K562 (cell line): ENCODE results near the gene GET3. TPM values are rescaled to one million over a fixed set of nuclear protein-coding genes. Genes with fewer than 3 reads are reported as not detected.
A peak's percentile ranks its signal among the peaks of the same experiment; 100 is the strongest.

ENCODE experiments used
- ATF3 ChIP-seq, 2 experiments: fragments of 450-650 bp in 1 of 2; sonication (generic) in 1 of 2; formaldehyde crosslinking in 1 of 2; IDR thresholded peaks in 1 of 2; conservative IDR thresholded peaks in 1 of 2; 2 replicates each; pipeline versions ENCODE4 v1.6.1 to v1.8.1; 2016 to 2023; ENCODE audit warnings: mild to moderate bottlenecking in 2 of 2, moderate library complexity in 2 of 2, inconsistent platforms in 1 of 2, missing genetic modification reagents in 1 of 2
- EP400 ChIP-seq: fragments of 450-650 bp; IDR thresholded peaks from 2 replicates; pipeline ENCODE4 v1.6.1; 2017; ENCODE audit warnings: antibody characterized with exemption, mild to moderate bottlenecking, moderate library complexity
- IFI16 ChIP-seq: fragments of 250-450 bp; sonication (Bioruptor Pico); IDR thresholded peaks from 2 replicates; pipeline ENCODE4 v2.1.2; 2022; ENCODE audit warnings: mild to moderate bottlenecking, inconsistent platforms
- NR3C1 ChIP-seq: sonication (generic); formaldehyde crosslinking; IDR thresholded peaks from 2 replicates; pipeline ENCODE4 v1.8.1; 2022; ENCODE audit warnings: missing genetic modification reagents
- PCBP1 ChIP-seq: fragments of 200-400 bp; formaldehyde crosslinking; IDR thresholded peaks from 2 replicates; pipeline ENCODE4 v1.6.1; 2018; ENCODE audit warnings: mild to moderate bottlenecking, low read depth, low read length; ENCODE audit not compliant: poor library complexity, severe bottlenecking
- SMARCE1 ChIP-seq: fragments of 450-650 bp; IDR thresholded peaks from 2 replicates; pipeline ENCODE4 v1.7.1; 2016; ENCODE audit warnings: mild to moderate bottlenecking
- TAF7 ChIP-seq: fragments of 450-650 bp; IDR thresholded peaks from 2 replicates; pipeline ENCODE4 v1.6.1; 2016; ENCODE audit warnings: missing genetic modification characterization, missing compliant biosample characterization
- ZC3H8 ChIP-seq: fragments of 450-650 bp; IDR thresholded peaks from 2 replicates; pipeline ENCODE4 v1.6.1; 2017
- ZFP30 ChIP-seq: fragments of 250-450 bp; sonication (Bioruptor Pico); IDR thresholded peaks from 2 replicates; pipeline ENCODE4 v1.8.0; 2022; ENCODE audit warnings: moderate library complexity, mild to moderate bottlenecking, inconsistent platforms, borderline replicate concordance
- polyA plus RNA-seq, 8 experiments: library from polyadenylated mRNA; depleted of rRNA in 4 of 8; stranded (reverse) in 5 of 8; unstranded in 3 of 8; fragments of >200 nt; fragmentation: Nextera tagmentation in 2 of 8; fragmentation: Illumina TruSeq in 1 of 8; extraction: Ambion mirVana in 2 of 8; extraction: Trizol in 1 of 8; gene quantifications; 2 replicates each; pipeline versions ENCODE4 v1.2.1 to v1.2.3, GENCODE V29; 2011 to 2014; ENCODE audit warnings: inconsistent platforms in 1 of 8, missing spikeins in 1 of 8
- total RNA-seq, 7 experiments: library from RNA; depleted of rRNA in 6 of 7; stranded (reverse); fragments of >200 nt in 6 of 7; fragmentation: Illumina TruSeq in 2 of 7; extraction: Trizol in 2 of 7; gene quantifications; 2 replicates each; pipeline versions ENCODE4 v1.2.1 to v1.2.3, GENCODE V29; 2011 to 2021; ENCODE audit warnings: low replicate concordance in 1 of 7
- TF ChIP-seq, protein P1 (sequence below): fragments of 450-650 bp; IDR thresholded peaks from 2 replicates; pipeline ENCODE4 v1.6.1; 2016; ENCODE audit warnings: antibody characterized with exemption
- TF ChIP-seq, protein P2 (sequence below): fragments of 450-650 bp; formaldehyde crosslinking; IDR thresholded peaks from 2 replicates; pipeline ENCODE4 v1.4.0; 2020; ENCODE audit warnings: mild to moderate bottlenecking, moderate library complexity
- TF ChIP-seq, protein P3 (sequence below): fragments of 250-450 bp; sonication (Bioruptor Pico); IDR thresholded peaks from 2 replicates; pipeline ENCODE4 v1.4.0; 2020
- TF ChIP-seq, protein P4 (sequence below): fragments of 250-450 bp; sonication (Bioruptor Pico); IDR thresholded peaks from 2 replicates; pipeline ENCODE4 v1.5.1; 2021; ENCODE audit warnings: mild to moderate bottlenecking

GET3 gene
- total and polyA plus RNA-seq, 9 of the 15 experiments (the other 6 are each of a cell fraction or from before 2014, with no cell fraction given), result 8.3 to 83.5 (median 51.8) TPM

GRCh38 chr19:12733369-12734214 lies 3.7 kb upstream of the GET3 start (continued):
- TF ChIP-seq, protein P1, sequence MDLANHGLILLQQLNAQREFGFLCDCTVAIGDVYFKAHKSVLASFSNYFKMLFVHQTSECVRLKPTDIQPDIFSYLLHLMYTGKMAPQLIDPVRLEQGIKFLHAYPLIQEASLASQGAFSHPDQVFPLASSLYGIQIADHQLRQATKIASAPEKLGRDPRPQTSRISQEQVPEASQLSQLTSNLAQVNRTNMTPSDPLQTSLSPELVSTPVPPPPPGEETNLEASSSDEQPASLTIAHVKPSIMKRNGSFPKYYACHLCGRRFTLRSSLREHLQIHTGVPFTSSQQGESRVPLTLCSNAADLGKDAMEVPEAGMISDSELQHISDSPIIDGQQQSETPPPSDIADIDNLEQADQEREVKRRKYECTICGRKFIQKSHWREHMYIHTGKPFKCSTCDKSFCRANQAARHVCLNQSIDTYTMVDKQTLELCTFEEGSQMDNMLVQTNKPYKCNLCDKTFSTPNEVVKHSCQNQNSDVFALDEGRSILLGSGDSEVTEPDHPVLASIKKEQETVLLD, result no peak
- TF ChIP-seq TAF7 (tag) (no peak), ATF3 (IDR thresholded peaks at IDR 0.05) (no peak), ATF3 (CRISPR knock-in tag; conservative IDR thresholded peaks at IDR 0.05) (no peak), NR3C1 (CRISPR knock-in tag) (no peak), ZFP30 (CRISPR knock-in tag) (no peak), IFI16 (CRISPR knock-in tag) (no peak), PCBP1 (no peak), ZC3H8 (no peak), EP400 (peak; percentile 45), SMARCE1 (no peak)
- TF ChIP-seq, protein P2, sequence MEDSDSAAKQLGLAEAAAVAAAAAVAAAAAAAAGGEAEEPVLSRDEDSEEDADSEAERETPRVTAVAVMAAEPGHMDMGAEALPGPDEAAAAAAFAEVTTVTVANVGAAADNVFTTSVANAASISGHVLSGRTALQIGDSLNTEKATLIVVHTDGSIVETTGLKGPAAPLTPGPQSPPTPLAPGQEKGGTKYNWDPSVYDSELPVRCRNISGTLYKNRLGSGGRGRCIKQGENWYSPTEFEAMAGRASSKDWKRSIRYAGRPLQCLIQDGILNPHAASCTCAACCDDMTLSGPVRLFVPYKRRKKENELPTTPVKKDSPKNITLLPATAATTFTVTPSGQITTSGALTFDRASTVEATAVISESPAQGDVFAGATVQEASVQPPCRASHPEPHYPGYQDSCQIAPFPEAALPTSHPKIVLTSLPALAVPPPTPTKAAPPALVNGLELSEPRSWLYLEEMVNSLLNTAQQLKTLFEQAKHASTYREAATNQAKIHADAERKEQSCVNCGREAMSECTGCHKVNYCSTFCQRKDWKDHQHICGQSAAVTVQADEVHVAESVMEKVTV, result no peak
- TF ChIP-seq, protein P3, sequence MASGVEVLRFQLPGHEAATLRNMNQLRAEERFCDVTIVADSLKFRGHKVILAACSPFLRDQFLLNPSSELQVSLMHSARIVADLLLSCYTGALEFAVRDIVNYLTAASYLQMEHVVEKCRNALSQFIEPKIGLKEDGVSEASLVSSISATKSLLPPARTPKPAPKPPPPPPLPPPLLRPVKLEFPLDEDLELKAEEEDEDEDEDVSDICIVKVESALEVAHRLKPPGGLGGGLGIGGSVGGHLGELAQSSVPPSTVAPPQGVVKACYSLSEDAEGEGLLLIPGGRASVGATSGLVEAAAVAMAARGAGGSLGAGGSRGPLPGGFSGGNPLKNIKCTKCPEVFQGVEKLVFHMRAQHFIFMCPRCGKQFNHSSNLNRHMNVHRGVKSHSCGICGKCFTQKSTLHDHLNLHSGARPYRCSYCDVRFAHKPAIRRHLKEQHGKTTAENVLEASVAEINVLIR, result no peak
- TF ChIP-seq, protein P4, sequence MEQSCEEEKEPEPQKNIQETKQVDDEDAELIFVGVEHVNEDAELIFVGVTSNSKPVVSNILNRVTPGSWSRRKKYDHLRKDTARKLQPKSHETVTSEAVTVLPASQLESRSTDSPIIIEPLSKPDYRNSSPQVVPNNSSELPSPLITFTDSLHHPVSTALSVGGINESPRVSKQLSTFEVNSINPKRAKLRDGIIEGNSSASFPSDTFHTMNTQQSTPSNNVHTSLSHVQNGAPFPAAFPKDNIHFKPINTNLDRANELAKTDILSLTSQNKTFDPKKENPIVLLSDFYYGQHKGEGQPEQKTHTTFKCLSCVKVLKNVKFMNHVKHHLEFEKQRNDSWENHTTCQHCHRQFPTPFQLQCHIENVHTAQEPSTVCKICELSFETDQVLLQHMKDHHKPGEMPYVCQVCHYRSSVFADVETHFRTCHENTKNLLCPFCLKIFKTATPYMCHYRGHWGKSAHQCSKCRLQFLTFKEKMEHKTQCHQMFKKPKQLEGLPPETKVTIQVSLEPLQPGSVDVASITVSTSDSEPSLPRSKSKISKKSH, result no peak
